Upper lobe of left lung (tissue), 6 donors: Measurements from ENCODE around the gene MRPL43. TPM values are rescaled to one million over a fixed set of nuclear protein-coding genes. Genes with fewer than 3 reads are reported as not detected.

Experiments
- ATAC-seq, 2 donors: fragments of 200-7000 bp; cut with Tn5 transposase; one replicate each; pipeline ENCODE4 v1.9.1; 2022; ENCODE audit warnings: mild to moderate bottlenecking in 2 of 2, moderate library complexity in 2 of 2; ENCODE audit not compliant: low FRiP score in 2 of 2
- DNase-seq, 2 donors: peaks; one replicate each; pipeline ENCODE4 v3.0.0-alpha.2; 2019 to 2020
- H3K27ac ChIP-seq, 4 donors: fragments of 200-600 bp; sonication (generic); one replicate each; pipeline ENCODE4 v1.5.1; 2016 to 2019
- H3K27me3 ChIP-seq, 4 donors: fragments of 200-600 bp; sonication (generic); one replicate each; pipeline ENCODE4 v1.5.1; 2017 to 2019
- H3K36me3 ChIP-seq, 4 donors: fragments of 200-600 bp; sonication (generic); one replicate each; pipeline ENCODE4 v1.5.1; 2016 to 2019
- H3K4me1 ChIP-seq, 4 donors: fragments of 200-600 bp; sonication (generic); one replicate each; pipeline ENCODE4 v1.5.1; 2018 to 2019
- H3K4me3 ChIP-seq, 4 donors: fragments of 200-600 bp; sonication (generic); one replicate each; pipeline ENCODE4 v1.5.1; 2017 to 2019; ENCODE audit warnings: mild to moderate bottlenecking in 2 of 4, moderate library complexity in 1 of 4
- H3K9me3 ChIP-seq, 4 donors: fragments of 200-600 bp; sonication (generic); one replicate each; pipeline ENCODE4 v1.5.1; 2018 to 2019
- CTCF ChIP-seq, 6 experiments: fragments of 450-650 bp in 4 of 6; fragments of 200-600 bp in 2 of 6; sonication (generic) in 2 of 6; IDR thresholded peaks; one replicate each; pipeline ENCODE4 v1.5.1; 2016 to 2019; ENCODE audit warnings: antibody characterized with exemption in 6 of 6
- EP300 ChIP-seq, 4 donors: sonication (generic); formaldehyde crosslinking; IDR thresholded peaks; one replicate each; pipeline ENCODE4 v1.5.1; 2017; ENCODE audit warnings: antibody characterized with exemption in 4 of 4, control low read depth in 2 of 4
- POLR2A ChIP-seq, 4 donors: fragments of 450-650 bp; IDR thresholded peaks; one replicate each; pipeline ENCODE4 v1.5.1; 2016 to 2017; ENCODE audit warnings: antibody characterized with exemption in 4 of 4, mild to moderate bottlenecking in 2 of 4
- POLR2AphosphoS5 ChIP-seq, 2 donors: sonication (generic); formaldehyde crosslinking; IDR thresholded peaks; one replicate each; pipeline ENCODE4 v1.5.1; 2017; ENCODE audit warnings: antibody characterized with exemption in 2 of 2
- WGBS, 2 donors: methylation state at CpG; one replicate each; pipeline ENCODE4 v1.1.5; 2017 to 2018; 5-methylcytosine and 5-hydroxymethylcytosine counted together
- total RNA-seq, 6 donors: library from RNA; depleted of rRNA in 4 of 6; stranded (reverse); fragments of >200 nt in 4 of 6; gene quantifications; one replicate each; pipeline versions ENCODE4 v1.1.0 to v1.2.1, GENCODE V29; 2016 to 2021
- donor health status: DM: no; HTN: no; CAD: no; lungs with moderate emphysema.
- donor health status: DM: no; HTN: yes; CAD: no; lungs with severe emphysema.

The MRPL43 gene
- total RNA-seq, 6 donors from 2014 or later: 40.2 to 72.1 (median 63.5) TPM

DNA sequence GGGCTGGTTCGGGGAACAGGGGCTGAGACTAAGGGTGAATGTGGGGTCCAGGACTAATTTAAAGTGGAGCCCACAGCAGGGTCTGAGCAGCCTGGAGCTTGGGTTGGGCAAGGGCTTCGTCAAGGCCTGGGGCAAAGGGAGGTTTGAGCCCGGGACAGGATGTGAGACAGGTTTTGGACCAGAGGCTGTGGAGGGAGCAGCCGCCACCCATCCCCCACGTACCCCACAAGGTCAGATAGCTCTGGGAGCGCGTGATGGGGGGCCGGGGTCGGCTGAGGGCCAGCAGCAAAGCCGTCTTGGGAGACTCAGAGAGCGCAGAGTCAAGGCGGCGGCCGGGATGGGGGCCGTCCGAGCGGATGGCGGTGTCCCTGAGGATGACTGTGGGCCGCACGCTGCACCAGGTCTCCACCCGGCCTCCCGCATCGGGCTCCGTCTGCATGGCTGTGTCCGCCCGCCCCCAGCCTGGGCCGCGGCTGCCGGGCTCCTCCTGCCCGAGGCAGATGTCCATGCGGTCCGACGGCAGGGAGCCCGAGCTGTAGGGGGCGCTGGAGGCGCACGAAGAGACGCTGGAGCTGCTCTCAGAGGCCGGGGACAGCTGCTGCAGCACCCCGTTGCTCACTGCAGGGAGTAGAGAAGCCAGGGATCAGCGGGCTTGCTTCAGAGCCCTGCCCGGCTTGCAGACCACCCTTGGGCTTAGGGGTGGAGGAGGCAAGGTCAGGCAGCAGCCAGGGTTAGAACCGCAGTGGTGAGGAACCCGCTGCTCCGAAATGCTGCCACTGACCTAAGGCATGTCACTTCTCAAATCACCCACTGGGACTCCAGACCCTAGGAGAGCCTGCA lies 31.5 kb upstream of the MRPL43 start:
- H3K4me3 ChIP-seq: no peak overlapping the region
- peaks cover 0 to 5% (median 2%) of the 10 kb centered on the region in 4 donors for H3K27me3 ChIP-seq
- H3K9me3 ChIP-seq: no peaks in the 10 kb centered on the region
- no peak for TF ChIP-seq POLR2AphosphoS5 (IDR thresholded peaks at IDR 0.05)
- peak; percentile 59 to 85 (median 80) for TF ChIP-seq CTCF (IDR thresholded peaks at IDR 0.05)
- no peaks in the 10 kb centered on the region for H3K36me3 ChIP-seq
- H3K4me1 ChIP-seq: peaks cover 6 to 14% (median 8%) of the 10 kb centered on the region in 4 donors
- H3K27ac ChIP-seq: no peak overlapping the region
- peak; percentile 82 to 95 for DNase-seq
- ATAC-seq: peak; percentile 2 to 88
- WGBS, 2 donors: 23 to 39% methylated on average over 18 to 24 of the region's 45 CpGs

DNA sequence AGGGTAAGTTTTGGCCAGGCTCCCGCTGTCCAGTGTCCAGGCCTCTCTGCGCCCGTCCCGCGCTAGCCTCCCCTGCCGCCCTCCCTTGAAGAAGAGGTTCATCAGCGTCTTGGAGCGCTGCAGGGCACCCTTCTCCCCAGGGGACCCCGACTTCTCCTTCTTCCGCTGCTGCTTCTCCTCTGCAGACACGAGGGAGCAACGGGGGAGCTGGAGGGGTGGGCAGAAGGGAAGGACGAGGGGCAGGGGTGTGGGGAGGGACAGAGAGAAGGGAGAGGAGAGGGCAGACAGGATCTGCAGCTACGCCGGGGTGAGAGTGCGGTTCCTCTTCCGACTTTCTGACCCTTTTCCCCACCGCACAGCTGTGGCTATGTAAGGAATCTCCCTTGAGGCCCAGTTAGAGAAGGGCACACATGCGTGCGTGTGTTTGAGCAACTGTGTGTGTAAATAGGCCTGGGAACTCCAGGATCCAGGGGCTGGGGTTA lies 30.9 kb upstream of the MRPL43 start:
- Histone ChIP-seq H3K4me1 (peaks cover 11 to 18% (median 12%) of the 10 kb centered on the region in 4 donors), H3K27me3 (peaks cover 0 to 5% (median 2%) of the 10 kb centered on the region in 4 donors), H3K36me3 (no peaks in the 10 kb centered on the region), H3K9me3 (no peaks in the 10 kb centered on the region), H3K27ac (no peak overlapping the region), H3K4me3 (no peak overlapping the region)
- DNase-seq (peak in 1 of 2 donors; percentile 62), ATAC-seq (no peak)
- TF ChIP-seq POLR2AphosphoS5 (IDR thresholded peaks at IDR 0.05) (no peak), EP300 (IDR thresholded peaks at IDR 0.05) (no peak), POLR2A (IDR thresholded peaks at IDR 0.05) (no peak), CTCF (IDR thresholded peaks at IDR 0.05) (no peak)
- WGBS, 2 donors: 44 to 46% methylated on average over 20 of the region's 20 CpGs

DNA sequence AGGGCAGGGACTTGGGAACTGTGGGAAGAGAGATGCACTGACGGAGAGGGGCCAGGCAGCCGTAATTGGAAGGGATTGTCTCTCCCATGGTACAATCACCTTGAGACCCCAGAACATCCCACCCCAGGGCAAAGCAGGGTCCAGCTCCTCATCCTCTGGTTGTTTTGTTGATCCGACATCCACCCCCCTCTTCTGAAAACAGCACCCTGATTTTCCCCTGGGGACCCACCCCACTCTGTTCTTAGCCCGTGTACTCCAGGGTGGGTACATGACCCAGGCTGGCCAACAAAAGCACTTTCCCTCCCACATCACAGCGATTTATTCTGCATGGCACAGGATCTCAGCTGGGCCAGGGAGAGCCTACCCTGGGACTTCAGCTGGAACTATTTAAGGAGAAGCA lies 29.5 kb upstream of the MRPL43 start:
- ATAC-seq (no peak), DNase-seq (no peak)
- Histone ChIP-seq H3K4me1 (peaks cover 18 to 31% (median 25%) of the 10 kb centered on the region in 4 donors), H3K27ac (no peak overlapping the region), H3K36me3 (no peaks in the 10 kb centered on the region), H3K27me3 (peaks cover 0 to 5% (median 2%) of the 10 kb centered on the region in 4 donors), H3K4me3 (no peak overlapping the region), H3K9me3 (no peaks in the 10 kb centered on the region)
- TF ChIP-seq EP300 (IDR thresholded peaks at IDR 0.05): no peak
- no peak for TF ChIP-seq POLR2A (IDR thresholded peaks at IDR 0.05)
- TF ChIP-seq CTCF (IDR thresholded peaks at IDR 0.05): no peak
- no peak for TF ChIP-seq POLR2AphosphoS5 (IDR thresholded peaks at IDR 0.05)
- WGBS, 2 donors: 74 to 83% methylated on average over 5 of the region's 5 CpGs

- Histone ChIP-seq H3K9me3 (no peaks in the 10 kb centered on the region), H3K4me1 (peaks cover 18 to 33% (median 28%) of the 10 kb centered on the region in 4 donors), H3K27ac (no peak overlapping the region), H3K27me3 (peaks cover 0 to 5% (median 2%) of the 10 kb centered on the region in 4 donors), H3K4me3 (no peak overlapping the region), H3K36me3 (no peaks in the 10 kb centered on the region)
- WGBS, 2 donors: 89% methylated on average over 6 of the region's 8 CpGs; no CpG with 5 or more reads in 1 of the 2 donors
- no peak for TF ChIP-seq POLR2AphosphoS5 (IDR thresholded peaks at IDR 0.05)
- no peak for TF ChIP-seq EP300 (IDR thresholded peaks at IDR 0.05)
- no peak for TF ChIP-seq CTCF (IDR thresholded peaks at IDR 0.05)
- no peak for TF ChIP-seq POLR2A (IDR thresholded peaks at IDR 0.05)
- DNase-seq: peak in 1 of 2 donors; percentile 73
- ATAC-seq: no peak
These were observed 28.3 kb upstream of the MRPL43 start for GRCh38 chr10:101015582-101015973.
